ENCODE measurements around the gene ACSM4. TPM values are rescaled to one million over a fixed set of nuclear protein-coding genes. Genes with fewer than 3 reads are reported as not detected.
"Not testable (repeated sequence)": the region's sequence is repeated elsewhere in the genome, so short reads cannot be mapped to it uniquely, and the experiment has no call there.

ACSM4 gene
- not detected for polyA plus RNA-seq (2013, experiment 1 of 2)
- polyA plus RNA-seq (2013, experiment 2 of 2) = not detected

- Histone ChIP-seq H3K9me3 (ENCODE audit: control insufficient read depth, low read length) (no peaks in the 10 kb centered on the region), H3K36me3 (ENCODE audit: control insufficient read depth, insufficient read depth, low read length) (no peaks in the 10 kb centered on the region), H3K4me1 (ENCODE audit: control insufficient read depth, insufficient read depth, low read length, poor library complexity, severe bottlenecking) (no peaks in the 10 kb centered on the region), H3K27ac (ENCODE audit: low read depth, low read length, severe bottlenecking) (no peak within 1 kb of the TSS), H3K4me3 (ENCODE audit: extremely low read depth, insufficient read depth, low read length, poor library complexity, severe bottlenecking) (no peak within 1 kb of the TSS)
- WGBS, 2 experiments (ENCODE audit: insufficient coverage in 2 of 2) = 87 to 89% methylated on average over 3 of the region's 3 CpGs
These were observed at the start of gene ACSM4 for GRCh38 chr12:7303772-7304171. TSS of gene ACSM4 (plus strand) at chr12:7304072. CDS start at chr12:7304332, 260 bp downstream.

GRCh38 chr12:7259060-7259459 is 44.8 kb upstream of the ACSM4 start:
- H3K9me3 ChIP-seq (ENCODE audit: control insufficient read depth, low read length) = no peaks in the 10 kb centered on the region
- WGBS, 2 experiments (ENCODE audit: insufficient coverage in 2 of 2) = no CpG with 5 or more reads among the region's 1 CpG
- no peaks in the 10 kb centered on the region for H3K4me1 ChIP-seq (ENCODE audit: control insufficient read depth, insufficient read depth, low read length, poor library complexity, severe bottlenecking)
- H3K27ac ChIP-seq (ENCODE audit: low read depth, low read length, severe bottlenecking) = no peak overlapping the region
- H3K36me3 ChIP-seq (ENCODE audit: control insufficient read depth, insufficient read depth, low read length) = no peaks in the 10 kb centered on the region
- H3K4me3 ChIP-seq (ENCODE audit: extremely low read depth, insufficient read depth, low read length, poor library complexity, severe bottlenecking) = no peak overlapping the region

GRCh38 chr12:7264538-7264937 is 39.3 kb upstream of the ACSM4 start:
- no peaks in the 10 kb centered on the region for H3K9me3 ChIP-seq (ENCODE audit: control insufficient read depth, low read length)
- no peak overlapping the region for H3K4me3 ChIP-seq (ENCODE audit: extremely low read depth, insufficient read depth, low read length, poor library complexity, severe bottlenecking)
- no peak overlapping the region for H3K27ac ChIP-seq (ENCODE audit: low read depth, low read length, severe bottlenecking)
- H3K36me3 ChIP-seq (ENCODE audit: control insufficient read depth, insufficient read depth, low read length) = no peaks in the 10 kb centered on the region
- no peaks in the 10 kb centered on the region for H3K4me1 ChIP-seq (ENCODE audit: control insufficient read depth, insufficient read depth, low read length, poor library complexity, severe bottlenecking)

- Histone ChIP-seq H3K9me3 (ENCODE audit: control insufficient read depth, low read length) (no peaks in the 10 kb centered on the region), H3K4me3 (ENCODE audit: extremely low read depth, insufficient read depth, low read length, poor library complexity, severe bottlenecking) (no peak overlapping the region), H3K36me3 (ENCODE audit: control insufficient read depth, insufficient read depth, low read length) (no peaks in the 10 kb centered on the region), H3K27ac (ENCODE audit: low read depth, low read length, severe bottlenecking) (no peak overlapping the region), H3K4me1 (ENCODE audit: control insufficient read depth, insufficient read depth, low read length, poor library complexity, severe bottlenecking) (no peaks in the 10 kb centered on the region)
- WGBS, 2 experiments (ENCODE audit: insufficient coverage in 2 of 2) = 94 to 95% methylated on average over 2 to 3 of the region's 4 CpGs
These were observed 38.6 kb upstream of the ACSM4 start for GRCh38 chr12:7265251-7265650.

GRCh38 chr12:7269273-7269672 is 34.6 kb upstream of the ACSM4 start:
- no peaks in the 10 kb centered on the region for H3K9me3 ChIP-seq (ENCODE audit: control insufficient read depth, low read length)
- 85 to 93% methylated on average over 2 to 3 of the region's 5 CpGs for WGBS, 2 experiments (ENCODE audit: insufficient coverage in 2 of 2)

GRCh38 chr12:7271893-7272514 is 31.9 kb upstream of the ACSM4 start:
- WGBS, 2 experiments (ENCODE audit: insufficient coverage in 2 of 2) = 100% methylated on average over 1 to 2 of the region's 5 CpGs
- H3K27ac ChIP-seq (ENCODE audit: low read depth, low read length, severe bottlenecking) = no peak overlapping the region
- no peaks in the 10 kb centered on the region for H3K9me3 ChIP-seq (ENCODE audit: control insufficient read depth, low read length)
- no peaks in the 10 kb centered on the region for H3K4me1 ChIP-seq (ENCODE audit: control insufficient read depth, insufficient read depth, low read length, poor library complexity, severe bottlenecking)
- H3K36me3 ChIP-seq (ENCODE audit: control insufficient read depth, insufficient read depth, low read length) = no peaks in the 10 kb centered on the region
- H3K4me3 ChIP-seq (ENCODE audit: extremely low read depth, insufficient read depth, low read length, poor library complexity, severe bottlenecking) = no peak overlapping the region

More at GRCh38 chr12:7269273-7269672, 34.6 kb upstream of the ACSM4 start:
- Histone ChIP-seq H3K27ac (ENCODE audit: low read depth, low read length, severe bottlenecking) (no peak overlapping the region), H3K36me3 (ENCODE audit: control insufficient read depth, insufficient read depth, low read length) (no peaks in the 10 kb centered on the region), H3K4me3 (ENCODE audit: extremely low read depth, insufficient read depth, low read length, poor library complexity, severe bottlenecking) (no peak overlapping the region), H3K4me1 (ENCODE audit: control insufficient read depth, insufficient read depth, low read length, poor library complexity, severe bottlenecking) (no peaks in the 10 kb centered on the region)

GRCh38 chr12:7275482-7275881 is 28.4 kb upstream of the ACSM4 start:
- H3K27ac ChIP-seq (ENCODE audit: low read depth, low read length, severe bottlenecking); H3K4me1 ChIP-seq (ENCODE audit: control insufficient read depth, insufficient read depth, low read length, poor library complexity, severe bottlenecking); H3K4me3 ChIP-seq (ENCODE audit: extremely low read depth, insufficient read depth, low read length, poor library complexity, severe bottlenecking); H3K36me3 ChIP-seq (ENCODE audit: control insufficient read depth, insufficient read depth, low read length); H3K9me3 ChIP-seq (ENCODE audit: control insufficient read depth, low read length): not testable (repeated sequence)

- Histone ChIP-seq H3K9me3 (ENCODE audit: control insufficient read depth, low read length) (no peaks in the 10 kb centered on the region), H3K27ac (ENCODE audit: low read depth, low read length, severe bottlenecking) (no peak overlapping the region), H3K36me3 (ENCODE audit: control insufficient read depth, insufficient read depth, low read length) (no peaks in the 10 kb centered on the region), H3K4me3 (ENCODE audit: extremely low read depth, insufficient read depth, low read length, poor library complexity, severe bottlenecking) (no peak overlapping the region), H3K4me1 (ENCODE audit: control insufficient read depth, insufficient read depth, low read length, poor library complexity, severe bottlenecking) (no peaks in the 10 kb centered on the region)
- no CpG with 5 or more reads among the region's 2 CpGs for WGBS, 2 experiments (ENCODE audit: insufficient coverage in 2 of 2)
These were observed 21.0 kb upstream of the ACSM4 start for GRCh38 chr12:7282844-7283243.

GRCh38 chr12:7289743-7290142 is 14.1 kb upstream of the ACSM4 start:
- H3K4me3 ChIP-seq (ENCODE audit: extremely low read depth, insufficient read depth, low read length, poor library complexity, severe bottlenecking) = no peak overlapping the region
- peaks cover 14% of the 10 kb centered on the region for H3K9me3 ChIP-seq (ENCODE audit: control insufficient read depth, low read length)
- H3K4me1 ChIP-seq (ENCODE audit: control insufficient read depth, insufficient read depth, low read length, poor library complexity, severe bottlenecking) = no peaks in the 10 kb centered on the region
- H3K27ac ChIP-seq (ENCODE audit: low read depth, low read length, severe bottlenecking) = no peak overlapping the region
- no peaks in the 10 kb centered on the region for H3K36me3 ChIP-seq (ENCODE audit: control insufficient read depth, insufficient read depth, low read length)
- 46 to 50% methylated on average over 1 to 2 of the region's 2 CpGs for WGBS, 2 experiments (ENCODE audit: insufficient coverage in 2 of 2)

- peaks cover 14% of the 10 kb centered on the region for H3K9me3 ChIP-seq (ENCODE audit: control insufficient read depth, low read length)
- not testable (repeated sequence) for H3K27ac ChIP-seq (ENCODE audit: low read depth, low read length, severe bottlenecking); H3K36me3 ChIP-seq (ENCODE audit: control insufficient read depth, insufficient read depth, low read length); H3K4me1 ChIP-seq (ENCODE audit: control insufficient read depth, insufficient read depth, low read length, poor library complexity, severe bottlenecking); H3K4me3 ChIP-seq (ENCODE audit: extremely low read depth, insufficient read depth, low read length, poor library complexity, severe bottlenecking)
- 33 to 60% methylated on average over 1 of the region's 1 CpG for WGBS, 2 experiments (ENCODE audit: insufficient coverage in 2 of 2)
These were observed 13.3 kb upstream of the ACSM4 start for GRCh38 chr12:7290588-7290987.

GRCh38 chr12:7292300-7292699 is 11.6 kb upstream of the ACSM4 start:
- Histone ChIP-seq H3K4me3 (ENCODE audit: extremely low read depth, insufficient read depth, low read length, poor library complexity, severe bottlenecking) (no peak overlapping the region), H3K27ac (ENCODE audit: low read depth, low read length, severe bottlenecking) (no peak overlapping the region)
- 100% methylated on average over 1 of the region's 2 CpGs for WGBS, 2 experiments (ENCODE audit: insufficient coverage in 2 of 2)

More at GRCh38 chr12:7292300-7292699, 11.6 kb upstream of the ACSM4 start:
- Histone ChIP-seq H3K36me3 (ENCODE audit: control insufficient read depth, insufficient read depth, low read length) (no peaks in the 10 kb centered on the region), H3K4me1 (ENCODE audit: control insufficient read depth, insufficient read depth, low read length, poor library complexity, severe bottlenecking) (no peaks in the 10 kb centered on the region), H3K9me3 (ENCODE audit: control insufficient read depth, low read length) (peaks cover 14% of the 10 kb centered on the region)
